NCI-H2029 (cell line): Measurements from ENCODE around the gene SEC63.
"Not testable (repeated sequence)": the region's sequence is repeated elsewhere in the genome, so short reads cannot be mapped to it uniquely, and the experiment has no call there.

Experiments used
- DNase-seq: peaks from one replicate; lab custom pipeline; 2025; lab: John Stamatoyannopoulos, UW

The SEC63 gene

GRCh38 chr6:107931894-107932293, 26.1 kb downstream of the SEC63 start:
- peak; percentile 91 for DNase-seq

GRCh38 chr6:107928984-107929383, 29.0 kb downstream of the SEC63 start:
- DNase-seq, result no peak

DNA sequence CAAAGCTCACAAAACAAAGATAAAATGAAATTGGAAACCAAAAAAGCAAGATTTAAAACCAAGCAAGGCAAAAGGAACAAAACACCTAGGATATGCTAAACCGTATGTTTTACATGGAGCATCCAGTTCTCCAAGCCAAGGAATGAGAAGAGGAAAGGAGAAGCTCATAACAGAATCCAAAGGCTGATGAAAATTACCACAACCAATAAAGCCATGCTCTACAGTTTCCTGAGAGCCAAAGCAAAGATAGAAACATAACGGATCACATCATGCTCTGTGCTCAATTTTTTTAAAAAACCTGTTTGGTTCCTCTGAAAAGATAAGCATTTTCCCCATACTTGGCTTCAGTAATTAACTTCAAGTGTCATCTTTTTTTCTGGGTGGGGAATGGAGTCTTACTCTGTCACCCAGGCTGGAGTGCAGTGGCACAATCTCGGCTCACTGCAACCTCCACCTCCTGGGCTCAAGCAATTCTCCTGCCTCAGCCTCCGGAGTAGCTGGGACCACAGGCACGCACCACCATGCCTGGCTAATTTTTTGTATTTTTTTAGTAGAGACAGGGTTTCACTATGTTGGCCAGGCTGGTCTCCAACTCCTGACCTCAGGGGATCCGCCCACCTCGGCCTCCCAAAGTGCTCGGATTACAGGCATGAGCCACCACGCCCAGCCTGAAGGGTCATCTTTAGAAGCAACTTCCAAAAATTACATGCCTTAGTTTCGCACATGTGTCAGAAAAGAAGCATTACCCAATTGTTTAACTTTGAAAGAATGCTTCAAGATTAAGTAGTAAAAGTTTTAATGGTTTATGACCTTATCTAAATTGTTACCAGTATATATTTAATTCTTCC, 31.1 kb downstream of the SEC63 start:
- DNase-seq, result not testable (repeated sequence)

GRCh38 chr6:107917451-107918375, 40.3 kb downstream of the SEC63 start:
- DNase-seq, result no peak

- not testable (repeated sequence) for DNase-seq
These were observed 41.0 kb downstream of the SEC63 start for GRCh38 chr6:107916961-107917360.

DNA sequence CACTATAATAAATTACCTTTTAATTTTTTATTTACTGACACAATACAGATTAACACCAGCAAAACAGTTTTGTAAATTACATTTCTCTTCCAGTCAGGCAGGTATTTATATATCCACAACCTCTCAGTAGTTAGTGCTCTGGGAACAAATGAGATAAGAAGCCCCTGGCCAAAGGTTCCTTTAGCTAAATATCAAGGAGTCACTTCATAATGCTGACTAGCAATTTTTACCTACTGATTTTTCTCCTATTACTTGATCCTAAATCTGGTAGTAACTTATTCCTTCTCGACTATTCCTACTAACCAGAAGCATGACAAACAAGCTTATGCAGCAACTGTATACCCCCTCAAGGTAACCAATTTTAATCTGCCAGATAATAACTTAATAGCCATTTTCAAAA, 46.3 kb downstream of the SEC63 start:
- no peak for DNase-seq

DNA sequence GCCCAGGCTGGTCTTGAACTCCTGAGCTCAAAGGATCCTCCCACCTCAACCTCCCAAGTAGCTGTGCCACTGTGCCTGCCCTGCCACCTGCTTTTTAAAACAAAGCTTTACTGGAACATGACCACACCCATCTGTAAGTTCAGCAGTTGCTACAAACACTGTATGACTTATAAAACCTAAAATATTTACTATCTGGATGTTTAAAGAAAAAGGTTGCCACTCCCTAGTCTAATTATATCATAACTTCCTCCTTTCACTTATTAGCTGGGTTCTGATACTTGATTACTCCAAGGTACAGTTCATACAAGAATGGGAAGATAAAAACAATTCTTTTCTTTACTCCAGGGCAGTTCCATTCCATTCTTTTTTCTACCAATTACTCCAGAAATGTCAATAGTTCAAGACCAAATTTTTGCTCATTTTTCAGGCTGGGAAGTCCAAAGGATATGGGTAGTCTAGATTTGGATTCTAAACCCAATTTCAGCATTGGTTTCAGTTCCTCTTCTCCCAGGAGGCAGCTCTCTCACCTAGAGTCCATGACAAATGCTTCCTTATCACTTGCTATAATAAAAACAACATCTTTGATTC, 63.1 kb downstream of the SEC63 start:
- no peak for DNase-seq

GRCh38 chr6:107890431-107890830, 67.6 kb downstream of the SEC63 start:
- not testable (repeated sequence) for DNase-seq

GRCh38 chr6:107885950-107886349, 72.1 kb downstream of the SEC63 start:
- DNase-seq, result not testable (repeated sequence)

DNA sequence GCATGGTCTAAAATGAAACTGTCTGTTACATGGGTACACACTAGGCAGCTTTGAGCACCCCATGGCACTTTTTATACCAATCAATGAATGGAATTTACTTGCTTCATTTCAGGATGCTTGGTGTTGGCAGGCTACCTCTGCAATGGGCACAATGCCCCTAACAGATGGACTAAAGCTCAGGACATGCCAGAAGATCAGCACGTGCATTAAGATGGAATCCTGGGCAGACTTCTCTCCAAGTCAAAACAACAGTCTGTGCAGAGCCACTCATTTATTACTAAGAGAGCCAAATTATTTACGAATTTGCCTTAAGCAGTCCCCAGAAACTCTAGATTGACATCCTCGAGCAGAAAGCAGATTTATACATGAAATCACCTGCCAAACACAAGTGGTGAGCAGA, 78.1 kb downstream of the SEC63 start:
- DNase-seq, result no peak

DNA sequence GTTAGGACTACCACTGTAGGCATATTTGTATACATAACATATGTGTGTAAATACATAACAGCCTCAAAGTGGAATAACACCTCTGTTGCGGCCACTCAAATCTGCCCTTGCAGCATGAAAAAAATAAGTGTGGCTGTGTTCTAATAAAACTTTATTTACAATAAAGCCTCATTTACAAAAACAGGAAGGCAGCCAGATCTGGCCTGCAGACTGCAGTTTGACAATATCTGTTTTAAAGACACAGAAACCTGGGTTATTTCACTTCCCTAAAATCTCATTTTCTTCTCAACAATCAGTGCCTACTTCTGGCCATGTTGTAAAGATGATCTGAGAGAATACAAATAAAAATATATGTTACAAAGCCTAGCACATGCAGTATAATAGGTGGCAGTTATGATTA, 80.0 kb downstream of the SEC63 start:
- DNase-seq, result no peak

DNA sequence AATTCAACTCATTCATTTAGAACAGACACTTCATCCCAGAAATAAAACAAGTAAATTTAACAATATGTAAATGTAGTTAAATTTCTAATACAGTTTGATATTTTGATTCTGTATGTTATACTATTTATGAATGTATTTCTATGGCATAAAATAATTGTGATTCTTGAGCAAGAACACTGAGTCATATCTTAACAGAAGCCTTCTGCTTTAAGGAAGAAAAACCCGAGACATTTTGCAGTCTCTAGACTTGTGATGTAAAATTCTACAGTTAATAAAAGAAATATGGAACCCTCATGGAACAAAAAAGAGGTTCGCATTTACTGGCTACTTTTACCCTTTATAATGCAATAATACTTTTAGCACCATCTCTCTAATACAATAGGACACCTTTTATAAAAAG, 86.0 kb downstream of the SEC63 start:
- DNase-seq, result no peak

GRCh38 chr6:107871512-107871911, 86.5 kb downstream of the SEC63 start:
- not testable (repeated sequence) for DNase-seq

GRCh38 chr6:107871016-107871415, 87.0 kb downstream of the SEC63 start:
- no peak for DNase-seq

GRCh38 chr6:107870381-107870780, 87.6 kb downstream of the SEC63 start:
- DNase-seq, result no peak

DNA sequence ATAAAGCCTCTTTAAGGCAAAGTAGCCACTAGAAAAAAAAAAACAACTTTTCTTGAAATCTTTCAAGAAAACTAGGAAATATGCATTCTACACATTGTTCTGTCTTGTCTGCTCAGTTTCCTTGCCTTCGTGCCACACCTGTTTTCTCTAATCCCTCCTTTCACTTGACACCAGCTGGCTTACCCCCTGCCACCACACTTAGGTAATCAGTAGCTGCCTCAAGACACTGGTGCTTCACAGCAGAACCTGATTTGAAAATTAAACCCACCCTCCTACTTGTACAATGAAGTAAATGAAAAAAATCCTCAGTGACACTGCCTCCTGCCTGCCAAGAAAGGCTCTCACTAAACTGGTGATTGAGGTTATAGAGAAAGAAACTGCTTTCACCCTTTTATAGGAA, 88.1 kb downstream of the SEC63 start:
- DNase-seq, result no peak

- no peak for DNase-seq
These were observed 89.0 kb downstream of the SEC63 start for GRCh38 chr6:107868867-107869611.

DNA sequence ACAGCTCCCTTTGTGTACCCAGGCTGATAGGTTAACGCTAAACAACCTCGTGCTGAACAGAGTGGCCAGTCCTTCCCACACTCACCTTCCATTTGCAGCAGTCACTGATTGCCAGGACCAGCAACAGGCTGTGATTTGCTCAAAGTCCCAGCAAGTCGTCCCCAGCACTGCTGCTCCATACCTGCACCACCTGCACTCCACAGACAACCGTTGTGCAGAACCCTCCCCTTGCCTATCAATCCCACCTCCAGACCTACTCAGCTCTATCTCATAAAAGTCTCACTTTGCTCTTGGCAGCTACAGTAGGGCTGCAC, 90.7 kb downstream of the SEC63 start:
- no peak for DNase-seq

GRCh38 chr6:107866606-107867301, 91.3 kb downstream of the SEC63 start:
- peak; percentile 19 for DNase-seq

GRCh38 chr6:107864226-107865127, 93.5 kb downstream of the SEC63 start:
- no peak for DNase-seq
